ENCODE measurements around the gene CENPC.

DNA sequence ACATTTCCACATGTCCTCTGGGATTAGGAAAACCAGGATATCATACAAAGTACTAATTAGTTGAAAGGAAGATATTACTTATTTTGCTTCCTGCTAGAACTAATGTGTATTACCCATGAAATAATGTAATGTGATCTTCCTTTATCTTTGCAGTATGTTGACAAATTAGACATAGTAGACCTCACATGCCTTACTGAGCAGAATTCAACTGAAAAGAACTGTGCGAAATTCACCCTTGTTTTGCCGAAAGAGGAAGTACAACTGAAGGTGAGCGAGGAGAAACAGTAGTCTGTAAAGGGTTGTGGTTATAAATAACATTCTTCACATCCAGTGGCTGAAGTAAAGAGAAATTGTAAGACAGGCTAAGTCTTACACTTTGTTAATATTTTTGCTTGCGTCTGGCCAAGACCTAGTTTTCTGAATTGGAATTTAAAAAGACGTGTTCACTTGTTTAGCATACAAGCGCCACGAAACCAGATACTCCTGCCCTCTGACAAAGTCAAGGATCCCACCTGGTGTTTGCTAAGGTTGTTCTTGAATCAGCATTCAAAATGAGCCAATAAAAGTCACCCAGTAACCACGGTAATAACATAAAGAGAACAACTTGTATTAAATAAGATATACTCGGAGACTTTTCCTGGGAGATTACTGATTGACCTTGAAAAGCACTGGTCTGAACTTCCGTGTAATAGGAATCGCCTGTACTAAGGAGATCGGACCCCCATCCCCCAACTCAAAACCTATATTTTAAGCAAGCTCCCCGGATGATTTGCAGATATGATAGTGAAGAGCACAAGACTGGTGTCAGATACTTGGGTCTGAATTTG lies 30.1 kb upstream of the CENPC start:
- TF ChIP-seq EZH2 (IDR thresholded peaks at IDR 0.05; ENCODE audit: borderline replicate concordance, low read depth, low read length, poor library complexity, severe bottlenecking), result no peak
- TF ChIP-seq, protein P1, sequence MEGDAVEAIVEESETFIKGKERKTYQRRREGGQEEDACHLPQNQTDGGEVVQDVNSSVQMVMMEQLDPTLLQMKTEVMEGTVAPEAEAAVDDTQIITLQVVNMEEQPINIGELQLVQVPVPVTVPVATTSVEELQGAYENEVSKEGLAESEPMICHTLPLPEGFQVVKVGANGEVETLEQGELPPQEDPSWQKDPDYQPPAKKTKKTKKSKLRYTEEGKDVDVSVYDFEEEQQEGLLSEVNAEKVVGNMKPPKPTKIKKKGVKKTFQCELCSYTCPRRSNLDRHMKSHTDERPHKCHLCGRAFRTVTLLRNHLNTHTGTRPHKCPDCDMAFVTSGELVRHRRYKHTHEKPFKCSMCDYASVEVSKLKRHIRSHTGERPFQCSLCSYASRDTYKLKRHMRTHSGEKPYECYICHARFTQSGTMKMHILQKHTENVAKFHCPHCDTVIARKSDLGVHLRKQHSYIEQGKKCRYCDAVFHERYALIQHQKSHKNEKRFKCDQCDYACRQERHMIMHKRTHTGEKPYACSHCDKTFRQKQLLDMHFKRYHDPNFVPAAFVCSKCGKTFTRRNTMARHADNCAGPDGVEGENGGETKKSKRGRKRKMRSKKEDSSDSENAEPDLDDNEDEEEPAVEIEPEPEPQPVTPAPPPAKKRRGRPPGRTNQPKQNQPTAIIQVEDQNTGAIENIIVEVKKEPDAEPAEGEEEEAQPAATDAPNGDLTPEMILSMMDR (conservative IDR thresholded peaks at IDR 0.05; ENCODE audit: low read depth, low read length), result no peak

Measured in A673 (cell line).